Endothelial cell of umbilical vein (primary cell): Measurements from ENCODE around the gene PRPSAP1.

ENCODE experiments used
- CTCF ChIP-seq, 2 donors: IDR thresholded peaks; 1 replicate in 1 of 2; 2 replicates in 1 of 2; pipeline ENCODE4 v1.5.1; 2011; ENCODE audit warnings: low read length in 2 of 2, mild to moderate bottlenecking in 2 of 2, moderate library complexity in 2 of 2, control low read depth in 1 of 2, inconsistent platforms in 1 of 2, low read depth in 1 of 2; ENCODE audit not compliant: insufficient read depth in 1 of 2; ENCODE audit errors: extremely low read depth in 1 of 2
- POLR2AphosphoS5 ChIP-seq: IDR thresholded peaks from 2 replicates; pipeline ENCODE4 v1.6.1; 2012; ENCODE audit warnings: low read depth, mild to moderate bottlenecking, control low read depth, low read length, moderate library complexity; ENCODE audit not compliant: insufficient read depth

GRCh38 chr17:76327696-76328095, 26.0 kb downstream of the PRPSAP1 start:
- no peak for TF ChIP-seq POLR2AphosphoS5
- no peak for TF ChIP-seq CTCF (IDR thresholded peaks at IDR 0.05; ENCODE audit: extremely low read depth in 1 of 2, insufficient read depth in 1 of 2, low read depth in 1 of 2, low read length in 2 of 2)
